HEK293 (cell line): ENCODE results near the gene LPGAT1.

Experiments
- HOXC10 ChIP-seq: sonication (generic); formaldehyde crosslinking; IDR thresholded peaks from 2 replicates; pipeline ENCODE4 v1.8.1; 2023; ENCODE audit warnings: mild to moderate bottlenecking, missing genetic modification reagents
- ZNF121 ChIP-seq: fragments of 450-650 bp; formaldehyde crosslinking; IDR thresholded peaks from 2 replicates; pipeline ENCODE4 v1.5.1; 2016; ENCODE audit warnings: missing biosample characterization, missing genetic modification characterization
- ZNF214 ChIP-seq: fragments of 450-650 bp; formaldehyde crosslinking; IDR thresholded peaks from 2 replicates; pipeline ENCODE4 v1.5.1; 2017; ENCODE audit warnings: missing biosample characterization, mild to moderate bottlenecking, missing genetic modification characterization, borderline replicate concordance
- ZNF530 ChIP-seq: fragments of 450-650 bp; formaldehyde crosslinking; IDR thresholded peaks from 2 replicates; pipeline ENCODE4 v1.5.1; 2016; ENCODE audit warnings: low read depth, missing biosample characterization, missing genetic modification characterization
- TF ChIP-seq, protein P1 (sequence below): fragments of 450-650 bp; formaldehyde crosslinking; IDR thresholded peaks from 2 replicates; pipeline ENCODE4 v1.5.1; 2016; ENCODE audit warnings: missing biosample characterization, missing genetic modification characterization
- TF ChIP-seq, protein P2 (sequence below): fragments of 450-650 bp; formaldehyde crosslinking; IDR thresholded peaks from 2 replicates; pipeline ENCODE4 v1.5.1; 2016; ENCODE audit warnings: missing biosample characterization, missing genetic modification characterization
- TF ChIP-seq, protein P3 (sequence below): fragments of 450-650 bp; formaldehyde crosslinking; IDR thresholded peaks from 2 replicates; pipeline ENCODE4 v1.5.1; 2016; ENCODE audit warnings: missing biosample characterization, missing genetic modification characterization
- TF ChIP-seq, protein P4 (sequence below): fragments of 450-650 bp; formaldehyde crosslinking; IDR thresholded peaks from 2 replicates; pipeline ENCODE4 v1.5.1; 2016; ENCODE audit warnings: missing biosample characterization, missing genetic modification characterization
- TF ChIP-seq, protein P5 (sequence below): fragments of 450-650 bp; formaldehyde crosslinking; IDR thresholded peaks from 2 replicates; pipeline ENCODE4 v1.5.1; 2016; ENCODE audit warnings: missing biosample characterization, missing genetic modification characterization
- TF ChIP-seq, protein P6 (sequence below): fragments of 450-650 bp; formaldehyde crosslinking; IDR thresholded peaks from 2 replicates; pipeline ENCODE4 v1.5.1; 2017; ENCODE audit warnings: missing biosample characterization, missing genetic modification characterization
- TF ChIP-seq, protein P7 (sequence below): fragments of 450-650 bp; formaldehyde crosslinking; IDR thresholded peaks from 2 replicates; pipeline ENCODE4 v1.5.1; 2016; ENCODE audit warnings: missing biosample characterization, missing genetic modification characterization

DNA sequence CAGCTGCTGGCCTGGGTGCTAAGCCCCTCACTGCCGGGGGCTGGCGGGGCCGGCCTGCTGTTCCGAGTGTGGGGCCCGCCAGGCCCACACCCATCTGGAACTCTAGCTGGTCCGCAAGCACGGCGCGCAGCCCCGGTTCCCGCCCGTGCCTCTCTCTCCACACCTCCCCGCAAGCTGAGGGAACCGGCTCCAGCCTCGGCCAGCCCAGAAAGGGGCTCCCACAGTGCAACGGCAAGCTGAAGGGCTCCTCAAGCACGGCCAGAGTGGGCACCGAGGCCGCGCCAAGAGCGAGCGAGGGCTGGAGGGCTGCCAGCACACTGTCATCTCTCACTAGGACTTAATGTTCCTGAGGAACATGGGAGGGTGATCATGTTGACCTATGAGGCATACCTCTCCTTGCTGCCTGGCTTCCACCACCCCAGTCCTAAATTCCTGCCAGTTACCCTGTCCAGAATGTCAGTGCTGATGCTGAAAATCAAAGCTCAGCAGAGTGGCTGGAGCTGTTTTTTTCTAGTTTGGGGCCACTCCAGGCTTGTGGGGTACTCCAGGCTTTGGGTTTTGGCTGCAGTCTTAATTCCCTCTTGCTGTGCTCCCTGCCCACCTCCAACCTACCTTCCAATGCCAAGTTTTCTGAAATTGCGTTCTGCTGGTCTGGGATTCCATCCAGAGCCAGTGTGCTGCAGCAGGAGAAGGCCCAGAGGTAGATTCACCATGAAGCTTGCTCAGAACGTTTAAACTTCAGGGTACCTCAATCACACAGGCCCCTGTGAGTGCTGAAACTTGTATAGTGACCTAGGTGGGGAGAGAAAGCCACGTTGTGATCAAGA lies 44.2 kb upstream of the LPGAT1 start:
- TF ChIP-seq, protein P1, sequence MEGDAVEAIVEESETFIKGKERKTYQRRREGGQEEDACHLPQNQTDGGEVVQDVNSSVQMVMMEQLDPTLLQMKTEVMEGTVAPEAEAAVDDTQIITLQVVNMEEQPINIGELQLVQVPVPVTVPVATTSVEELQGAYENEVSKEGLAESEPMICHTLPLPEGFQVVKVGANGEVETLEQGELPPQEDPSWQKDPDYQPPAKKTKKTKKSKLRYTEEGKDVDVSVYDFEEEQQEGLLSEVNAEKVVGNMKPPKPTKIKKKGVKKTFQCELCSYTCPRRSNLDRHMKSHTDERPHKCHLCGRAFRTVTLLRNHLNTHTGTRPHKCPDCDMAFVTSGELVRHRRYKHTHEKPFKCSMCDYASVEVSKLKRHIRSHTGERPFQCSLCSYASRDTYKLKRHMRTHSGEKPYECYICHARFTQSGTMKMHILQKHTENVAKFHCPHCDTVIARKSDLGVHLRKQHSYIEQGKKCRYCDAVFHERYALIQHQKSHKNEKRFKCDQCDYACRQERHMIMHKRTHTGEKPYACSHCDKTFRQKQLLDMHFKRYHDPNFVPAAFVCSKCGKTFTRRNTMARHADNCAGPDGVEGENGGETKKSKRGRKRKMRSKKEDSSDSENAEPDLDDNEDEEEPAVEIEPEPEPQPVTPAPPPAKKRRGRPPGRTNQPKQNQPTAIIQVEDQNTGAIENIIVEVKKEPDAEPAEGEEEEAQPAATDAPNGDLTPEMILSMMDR: no peak
- TF ChIP-seq, protein P2, sequence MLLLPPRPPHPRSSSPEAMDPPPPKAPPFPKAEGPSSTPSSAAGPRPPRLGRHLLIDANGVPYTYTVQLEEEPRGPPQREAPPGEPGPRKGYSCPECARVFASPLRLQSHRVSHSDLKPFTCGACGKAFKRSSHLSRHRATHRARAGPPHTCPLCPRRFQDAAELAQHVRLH: no peak
- TF ChIP-seq ZNF121 (tag by site-specific recombination) (no peak), ZNF214 (tag by site-specific recombination) (no peak), HOXC10 (no peak), ZNF530 (tag by site-specific recombination) (no peak)
- TF ChIP-seq, protein P3, sequence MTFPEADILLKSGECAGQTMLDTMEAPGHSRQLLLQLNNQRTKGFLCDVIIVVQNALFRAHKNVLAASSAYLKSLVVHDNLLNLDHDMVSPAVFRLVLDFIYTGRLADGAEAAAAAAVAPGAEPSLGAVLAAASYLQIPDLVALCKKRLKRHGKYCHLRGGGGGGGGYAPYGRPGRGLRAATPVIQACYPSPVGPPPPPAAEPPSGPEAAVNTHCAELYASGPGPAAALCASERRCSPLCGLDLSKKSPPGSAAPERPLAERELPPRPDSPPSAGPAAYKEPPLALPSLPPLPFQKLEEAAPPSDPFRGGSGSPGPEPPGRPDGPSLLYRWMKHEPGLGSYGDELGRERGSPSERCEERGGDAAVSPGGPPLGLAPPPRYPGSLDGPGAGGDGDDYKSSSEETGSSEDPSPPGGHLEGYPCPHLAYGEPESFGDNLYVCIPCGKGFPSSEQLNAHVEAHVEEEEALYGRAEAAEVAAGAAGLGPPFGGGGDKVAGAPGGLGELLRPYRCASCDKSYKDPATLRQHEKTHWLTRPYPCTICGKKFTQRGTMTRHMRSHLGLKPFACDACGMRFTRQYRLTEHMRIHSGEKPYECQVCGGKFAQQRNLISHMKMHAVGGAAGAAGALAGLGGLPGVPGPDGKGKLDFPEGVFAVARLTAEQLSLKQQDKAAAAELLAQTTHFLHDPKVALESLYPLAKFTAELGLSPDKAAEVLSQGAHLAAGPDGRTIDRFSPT: no peak
- TF ChIP-seq, protein P4, sequence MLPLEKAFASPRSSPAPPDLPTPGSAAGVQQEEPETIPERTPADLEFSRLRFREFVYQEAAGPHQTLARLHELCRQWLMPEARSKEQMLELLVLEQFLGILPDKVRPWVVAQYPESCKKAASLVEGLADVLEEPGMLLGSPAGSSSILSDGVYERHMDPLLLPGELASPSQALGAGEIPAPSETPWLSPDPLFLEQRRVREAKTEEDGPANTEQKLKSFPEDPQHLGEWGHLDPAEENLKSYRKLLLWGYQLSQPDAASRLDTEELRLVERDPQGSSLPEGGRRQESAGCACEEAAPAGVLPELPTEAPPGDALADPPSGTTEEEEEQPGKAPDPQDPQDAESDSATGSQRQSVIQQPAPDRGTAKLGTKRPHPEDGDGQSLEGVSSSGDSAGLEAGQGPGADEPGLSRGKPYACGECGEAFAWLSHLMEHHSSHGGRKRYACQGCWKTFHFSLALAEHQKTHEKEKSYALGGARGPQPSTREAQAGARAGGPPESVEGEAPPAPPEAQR (tag by site-specific recombination): no peak
- TF ChIP-seq, protein P5, sequence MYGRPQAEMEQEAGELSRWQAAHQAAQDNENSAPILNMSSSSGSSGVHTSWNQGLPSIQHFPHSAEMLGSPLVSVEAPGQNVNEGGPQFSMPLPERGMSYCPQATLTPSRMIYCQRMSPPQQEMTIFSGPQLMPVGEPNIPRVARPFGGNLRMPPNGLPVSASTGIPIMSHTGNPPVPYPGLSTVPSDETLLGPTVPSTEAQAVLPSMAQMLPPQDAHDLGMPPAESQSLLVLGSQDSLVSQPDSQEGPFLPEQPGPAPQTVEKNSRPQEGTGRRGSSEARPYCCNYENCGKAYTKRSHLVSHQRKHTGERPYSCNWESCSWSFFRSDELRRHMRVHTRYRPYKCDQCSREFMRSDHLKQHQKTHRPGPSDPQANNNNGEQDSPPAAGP (tag by site-specific recombination): no peak
- TF ChIP-seq, protein P6, sequence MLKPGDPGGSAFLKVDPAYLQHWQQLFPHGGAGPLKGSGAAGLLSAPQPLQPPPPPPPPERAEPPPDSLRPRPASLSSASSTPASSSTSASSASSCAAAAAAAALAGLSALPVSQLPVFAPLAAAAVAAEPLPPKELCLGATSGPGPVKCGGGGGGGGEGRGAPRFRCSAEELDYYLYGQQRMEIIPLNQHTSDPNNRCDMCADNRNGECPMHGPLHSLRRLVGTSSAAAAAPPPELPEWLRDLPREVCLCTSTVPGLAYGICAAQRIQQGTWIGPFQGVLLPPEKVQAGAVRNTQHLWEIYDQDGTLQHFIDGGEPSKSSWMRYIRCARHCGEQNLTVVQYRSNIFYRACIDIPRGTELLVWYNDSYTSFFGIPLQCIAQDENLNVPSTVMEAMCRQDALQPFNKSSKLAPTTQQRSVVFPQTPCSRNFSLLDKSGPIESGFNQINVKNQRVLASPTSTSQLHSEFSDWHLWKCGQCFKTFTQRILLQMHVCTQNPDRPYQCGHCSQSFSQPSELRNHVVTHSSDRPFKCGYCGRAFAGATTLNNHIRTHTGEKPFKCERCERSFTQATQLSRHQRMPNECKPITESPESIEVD (tag by site-specific recombination): no peak
- TF ChIP-seq, protein P7, sequence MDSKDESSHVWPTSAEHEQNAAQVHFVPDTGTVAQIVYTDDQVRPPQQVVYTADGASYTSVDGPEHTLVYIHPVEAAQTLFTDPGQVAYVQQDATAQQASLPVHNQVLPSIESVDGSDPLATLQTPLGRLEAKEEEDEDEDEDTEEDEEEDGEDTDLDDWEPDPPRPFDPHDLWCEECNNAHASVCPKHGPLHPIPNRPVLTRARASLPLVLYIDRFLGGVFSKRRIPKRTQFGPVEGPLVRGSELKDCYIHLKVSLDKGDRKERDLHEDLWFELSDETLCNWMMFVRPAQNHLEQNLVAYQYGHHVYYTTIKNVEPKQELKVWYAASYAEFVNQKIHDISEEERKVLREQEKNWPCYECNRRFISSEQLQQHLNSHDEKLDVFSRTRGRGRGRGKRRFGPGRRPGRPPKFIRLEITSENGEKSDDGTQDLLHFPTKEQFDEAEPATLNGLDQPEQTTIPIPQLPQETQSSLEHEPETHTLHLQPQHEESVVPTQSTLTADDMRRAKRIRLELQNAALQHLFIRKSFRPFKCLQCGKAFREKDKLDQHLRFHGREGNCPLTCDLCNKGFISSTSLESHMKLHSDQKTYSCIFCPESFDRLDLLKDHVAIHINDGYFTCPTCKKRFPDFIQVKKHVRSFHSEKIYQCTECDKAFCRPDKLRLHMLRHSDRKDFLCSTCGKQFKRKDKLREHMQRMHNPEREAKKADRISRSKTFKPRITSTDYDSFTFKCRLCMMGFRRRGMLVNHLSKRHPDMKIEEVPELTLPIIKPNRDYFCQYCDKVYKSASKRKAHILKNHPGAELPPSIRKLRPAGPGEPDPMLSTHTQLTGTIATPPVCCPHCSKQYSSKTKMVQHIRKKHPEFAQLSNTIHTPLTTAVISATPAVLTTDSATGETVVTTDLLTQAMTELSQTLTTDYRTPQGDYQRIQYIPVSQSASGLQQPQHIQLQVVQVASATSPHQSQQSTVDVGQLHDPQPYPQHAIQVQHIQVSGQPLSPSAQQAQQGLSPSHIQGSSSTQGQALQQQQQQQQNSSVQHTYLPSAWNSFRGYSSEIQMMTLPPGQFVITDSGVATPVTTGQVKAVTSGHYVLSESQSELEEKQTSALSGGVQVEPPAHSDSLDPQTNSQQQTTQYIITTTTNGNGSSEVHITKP (tag by site-specific recombination): no peak
